Endothelial cell (in vitro differentiated cells): ENCODE data around the gene SPINT2. TPM values are rescaled to one million over a fixed set of nuclear protein-coding genes. Genes with fewer than 3 reads are reported as not detected.

Experiments
- DNase-seq: peaks from one replicate; pipeline ENCODE4 v3.0.0; 2021; ENCODE audit warnings: low spot score
- H3K27ac Mint-ChIP-seq: one replicate; pipeline ENCODE4 v1.8.0; 2021; ENCODE audit warnings: mixed read lengths, inconsistent platforms; ENCODE audit not compliant: unreplicated experiment
- H3K27me3 Mint-ChIP-seq: one replicate; pipeline ENCODE4 v1.8.0; 2021; ENCODE audit warnings: mild to moderate bottlenecking, moderate library complexity, mixed read lengths, inconsistent platforms; ENCODE audit not compliant: unreplicated experiment
- H3K36me3 Mint-ChIP-seq: one replicate; pipeline ENCODE4 v1.8.0; 2021; ENCODE audit warnings: mild to moderate bottlenecking, low read depth, mixed read lengths, inconsistent platforms; ENCODE audit not compliant: unreplicated experiment
- H3K4me1 Mint-ChIP-seq: one replicate; pipeline ENCODE4 v1.8.0; 2021; ENCODE audit warnings: mild to moderate bottlenecking, mixed read lengths, inconsistent platforms; ENCODE audit not compliant: unreplicated experiment
- H3K4me3 Mint-ChIP-seq: one replicate; pipeline ENCODE4 v1.8.0; 2021; ENCODE audit warnings: mild to moderate bottlenecking, mixed read lengths, inconsistent platforms; ENCODE audit not compliant: unreplicated experiment
- H3K9me3 Mint-ChIP-seq: one replicate; pipeline ENCODE4 v1.8.0; 2021; ENCODE audit warnings: mixed read lengths, inconsistent platforms; ENCODE audit not compliant: unreplicated experiment
- total RNA-seq: library from RNA; stranded (reverse); fragmentation: NEBNext Ultra II Directional; extraction: Animal tissue kit (Norgen Biotek cat#: 25700); gene quantifications from one replicate; pipeline ENCODE4 v1.2.1, GENCODE V29; 2021; ENCODE audit not compliant: unreplicated experiment
- TF ChIP-seq, protein P1 (sequence below): fragments of 200-600 bp; sonication (generic); IDR thresholded peaks from one replicate; pipeline ENCODE4 v1.5.0; 2021; ENCODE audit warnings: antibody characterized with exemption; ENCODE audit not compliant: unreplicated experiment

SPINT2 gene
- total RNA-seq, 1 donor from 2014 or later: 93.4 TPM

DNA sequence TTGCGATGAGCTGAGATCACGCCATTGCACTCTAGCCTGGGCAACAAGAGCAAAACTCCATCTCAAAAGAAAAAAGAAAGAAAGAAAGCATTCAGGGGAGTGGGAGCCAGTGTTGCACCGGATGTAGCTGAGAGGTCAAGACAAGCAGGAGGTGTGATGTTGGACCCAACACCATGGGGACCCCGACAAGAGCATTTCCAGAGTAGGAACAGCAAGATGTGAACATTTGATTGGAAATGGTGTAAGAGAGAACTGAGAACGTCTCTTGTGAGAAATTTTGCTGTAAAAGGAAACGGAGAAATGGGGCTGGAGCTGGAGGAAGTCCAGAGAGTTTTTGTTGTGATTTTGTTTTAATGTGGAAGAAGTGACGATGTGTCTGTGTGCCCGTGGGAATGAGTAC is 24.6 kb upstream of the SPINT2 start:
- peaks cover 2% of the 10 kb centered on the region for H3K27me3 Mint-ChIP-seq
- DNase-seq: no peak
- no peaks in the 10 kb centered on the region for H3K9me3 Mint-ChIP-seq
- no peaks in the 10 kb centered on the region for H3K4me1 Mint-ChIP-seq
- H3K27ac Mint-ChIP-seq: no peak overlapping the region
- H3K36me3 Mint-ChIP-seq: no peaks in the 10 kb centered on the region
- no peak overlapping the region for H3K4me3 Mint-ChIP-seq
- TF ChIP-seq, protein P1, sequence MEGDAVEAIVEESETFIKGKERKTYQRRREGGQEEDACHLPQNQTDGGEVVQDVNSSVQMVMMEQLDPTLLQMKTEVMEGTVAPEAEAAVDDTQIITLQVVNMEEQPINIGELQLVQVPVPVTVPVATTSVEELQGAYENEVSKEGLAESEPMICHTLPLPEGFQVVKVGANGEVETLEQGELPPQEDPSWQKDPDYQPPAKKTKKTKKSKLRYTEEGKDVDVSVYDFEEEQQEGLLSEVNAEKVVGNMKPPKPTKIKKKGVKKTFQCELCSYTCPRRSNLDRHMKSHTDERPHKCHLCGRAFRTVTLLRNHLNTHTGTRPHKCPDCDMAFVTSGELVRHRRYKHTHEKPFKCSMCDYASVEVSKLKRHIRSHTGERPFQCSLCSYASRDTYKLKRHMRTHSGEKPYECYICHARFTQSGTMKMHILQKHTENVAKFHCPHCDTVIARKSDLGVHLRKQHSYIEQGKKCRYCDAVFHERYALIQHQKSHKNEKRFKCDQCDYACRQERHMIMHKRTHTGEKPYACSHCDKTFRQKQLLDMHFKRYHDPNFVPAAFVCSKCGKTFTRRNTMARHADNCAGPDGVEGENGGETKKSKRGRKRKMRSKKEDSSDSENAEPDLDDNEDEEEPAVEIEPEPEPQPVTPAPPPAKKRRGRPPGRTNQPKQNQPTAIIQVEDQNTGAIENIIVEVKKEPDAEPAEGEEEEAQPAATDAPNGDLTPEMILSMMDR: no peak

DNA sequence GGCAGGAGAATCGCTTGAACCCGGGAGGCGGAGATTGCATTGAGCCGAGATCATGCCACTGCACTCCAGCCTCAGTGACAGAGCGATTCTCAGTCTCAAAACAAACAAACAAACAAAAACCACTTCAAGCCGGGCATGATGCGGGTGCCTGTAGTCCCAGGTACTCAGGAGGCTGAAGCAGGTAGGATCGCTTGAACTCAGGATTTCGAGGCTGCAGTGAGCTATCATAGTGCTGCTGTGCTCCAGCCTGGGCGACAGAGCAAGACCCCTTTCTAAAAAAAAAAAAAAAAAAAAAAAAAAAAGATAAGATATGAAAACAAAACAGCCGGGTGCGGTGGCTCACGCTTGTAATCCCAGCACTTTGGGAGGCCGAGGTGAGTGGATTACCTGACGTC is 21.1 kb upstream of the SPINT2 start:
- Mint-ChIP-seq H3K27me3 (peaks cover 1% of the 10 kb centered on the region), H3K27ac (no peak overlapping the region), H3K4me3 (no peak overlapping the region), H3K4me1 (no peaks in the 10 kb centered on the region), H3K9me3 (no peaks in the 10 kb centered on the region), H3K36me3 (no peaks in the 10 kb centered on the region)
- DNase-seq: no peak
- TF ChIP-seq, protein P1: no peak

DNA sequence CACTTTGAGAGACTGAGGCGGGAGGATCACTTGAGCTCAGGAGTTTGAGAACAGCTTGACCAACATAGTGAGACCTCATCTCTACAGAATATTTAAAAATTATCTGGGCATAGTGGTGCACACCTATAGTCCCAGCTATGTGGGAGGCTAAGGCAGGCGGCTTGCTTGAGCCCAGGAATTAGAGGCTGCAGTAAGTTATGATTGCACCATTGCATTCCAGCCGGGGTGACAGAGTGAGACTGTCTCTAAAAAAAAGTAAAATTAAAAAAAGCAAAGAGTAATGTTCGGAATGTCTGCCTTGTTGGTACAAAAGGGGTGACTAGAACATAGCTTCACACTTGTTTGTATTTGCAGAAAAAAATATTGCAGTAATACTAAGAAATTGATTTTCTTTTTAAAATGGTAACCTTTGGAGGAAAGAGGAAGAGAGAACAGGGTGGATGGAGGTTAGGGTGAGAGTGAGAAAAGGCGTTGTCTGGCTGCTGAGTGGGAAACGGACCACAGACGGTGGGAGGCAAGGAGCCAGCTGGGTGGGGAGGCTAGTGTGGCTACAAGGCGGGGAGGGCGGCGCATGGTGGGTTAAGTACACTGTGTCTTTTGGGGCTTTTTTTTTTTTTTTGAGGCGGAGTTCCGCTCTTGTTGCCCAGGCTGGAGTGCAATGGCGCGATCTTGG is 18.4 kb upstream of the SPINT2 start:
- Mint-ChIP-seq H3K27ac (no peak overlapping the region), H3K9me3 (no peaks in the 10 kb centered on the region), H3K27me3 (peaks cover 1% of the 10 kb centered on the region), H3K4me1 (no peaks in the 10 kb centered on the region), H3K36me3 (no peaks in the 10 kb centered on the region), H3K4me3 (no peak overlapping the region)
- TF ChIP-seq, protein P1: no peak
- no peak for DNase-seq

DNA sequence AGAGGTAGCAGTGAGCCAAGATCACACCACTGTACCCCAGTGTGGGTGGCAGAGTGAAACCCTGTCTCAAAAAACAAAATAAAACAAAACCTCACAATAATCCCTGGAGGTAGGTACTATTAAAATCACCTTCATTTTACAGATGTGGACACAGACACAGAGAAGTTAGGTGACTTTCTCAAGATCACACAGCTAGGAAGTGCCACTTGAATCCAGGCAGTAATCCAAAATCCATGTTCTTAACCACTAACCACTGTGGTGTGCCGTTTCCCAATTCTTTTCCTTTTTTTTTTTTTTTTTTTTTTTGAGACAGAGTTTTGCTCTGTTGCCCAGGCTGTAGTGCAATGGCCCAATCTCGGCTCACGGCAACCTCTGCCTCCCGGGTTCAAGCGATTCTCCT is 17.2 kb upstream of the SPINT2 start:
- Mint-ChIP-seq H3K27me3 (peaks cover 7% of the 10 kb centered on the region), H3K27ac (no peak overlapping the region), H3K36me3 (no peaks in the 10 kb centered on the region), H3K4me3 (no peak overlapping the region), H3K4me1 (peaks cover 6% of the 10 kb centered on the region), H3K9me3 (no peaks in the 10 kb centered on the region)
- no peak for DNase-seq
- TF ChIP-seq, protein P1: no peak

DNA sequence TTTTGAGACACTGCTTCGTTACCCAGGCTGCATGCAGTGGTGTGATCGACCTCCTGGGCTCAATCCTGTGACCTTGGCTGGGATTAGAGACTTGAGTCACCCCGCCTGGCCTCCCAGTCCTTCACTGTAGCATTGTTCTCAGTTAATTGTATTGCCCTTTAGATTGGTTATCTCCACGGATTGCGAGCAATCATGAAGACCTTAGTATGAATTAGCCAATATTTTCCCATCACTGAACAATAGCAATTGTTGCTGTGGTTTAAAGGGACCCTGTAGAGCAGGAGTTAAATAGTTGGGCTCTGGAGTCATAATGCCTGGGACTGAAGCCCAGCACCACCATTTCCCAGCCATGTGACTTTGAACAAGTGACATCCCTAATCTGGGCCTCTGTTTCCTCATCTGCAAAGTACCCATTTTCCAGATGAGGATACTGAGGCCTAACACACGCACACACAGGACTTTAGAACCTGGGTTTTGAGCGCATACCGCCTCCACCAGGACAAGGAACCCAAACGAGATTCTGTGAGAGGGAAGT is 16.6 kb upstream of the SPINT2 start:
- Mint-ChIP-seq H3K27ac (no peak overlapping the region), H3K27me3 (peaks cover 8% of the 10 kb centered on the region), H3K4me1 (peaks cover 6% of the 10 kb centered on the region), H3K4me3 (no peak overlapping the region), H3K36me3 (no peaks in the 10 kb centered on the region), H3K9me3 (no peaks in the 10 kb centered on the region)
- TF ChIP-seq, protein P1: no peak
- no peak for DNase-seq
